HepG2 (cell line): ENCODE results near the gene NPFFR1.

Experiments used
- CTCF ChIP-seq: sonication (generic); formaldehyde crosslinking; IDR thresholded peaks from 2 replicates; pipeline ENCODE4 v1.5.0; 2020; ENCODE audit warnings: mild to moderate bottlenecking, missing genetic modification reagents, moderate library complexity
- KDM2A ChIP-seq: sonication (generic); formaldehyde crosslinking; IDR thresholded peaks from 2 replicates; pipeline ENCODE4 v1.4.0; 2020; ENCODE audit warnings: low read depth, missing genetic modification reagents, borderline replicate concordance
- POLR2A ChIP-seq, 2 experiments: IDR thresholded peaks; 2 replicates each; pipeline ENCODE4 v1.6.1; 2011; ENCODE audit warnings: low read depth in 2 of 2, low read length in 2 of 2, mild to moderate bottlenecking in 1 of 2, moderate library complexity in 1 of 2; ENCODE audit not compliant: insufficient read depth in 1 of 2
- USF2 ChIP-seq, 2 experiments: sonication (generic) in 1 of 2; formaldehyde crosslinking in 1 of 2; IDR thresholded peaks; 2 replicates each; pipeline versions ENCODE4 v1.5.1 to v1.6.1; 2011 to 2020; ENCODE audit warnings: borderline replicate concordance in 1 of 2, low read depth in 1 of 2, low read length in 1 of 2, mild to moderate bottlenecking in 1 of 2, missing genetic modification reagents in 1 of 2, moderate library complexity in 1 of 2
- ZNF207 ChIP-seq: fragments of 450-650 bp; IDR thresholded peaks from 2 replicates; pipeline ENCODE4 v1.6.1; 2016; ENCODE audit warnings: antibody characterized with exemption, borderline replicate concordance

GRCh38 chr10:70283071-70283444, 746 bp downstream of the NPFFR1 start:
- TF ChIP-seq KDM2A (CRISPR knock-in tag) (no peak), ZNF207 (no peak), CTCF (CRISPR knock-in tag) (no peak), POLR2A (IDR thresholded peaks at IDR 0.05; ENCODE audit: insufficient read depth in 1 of 2, low read depth in 2 of 2, low read length in 2 of 2) (no peak), USF2 (IDR thresholded peaks at IDR 0.05; ENCODE audit: low read depth, low read length) (no peak), USF2 (CRISPR knock-in tag; IDR thresholded peaks at IDR 0.05; ENCODE audit: borderline replicate concordance) (no peak)
